Measurements from ENCODE around the gene ZNF14.

The ZNF14 gene

DNA sequence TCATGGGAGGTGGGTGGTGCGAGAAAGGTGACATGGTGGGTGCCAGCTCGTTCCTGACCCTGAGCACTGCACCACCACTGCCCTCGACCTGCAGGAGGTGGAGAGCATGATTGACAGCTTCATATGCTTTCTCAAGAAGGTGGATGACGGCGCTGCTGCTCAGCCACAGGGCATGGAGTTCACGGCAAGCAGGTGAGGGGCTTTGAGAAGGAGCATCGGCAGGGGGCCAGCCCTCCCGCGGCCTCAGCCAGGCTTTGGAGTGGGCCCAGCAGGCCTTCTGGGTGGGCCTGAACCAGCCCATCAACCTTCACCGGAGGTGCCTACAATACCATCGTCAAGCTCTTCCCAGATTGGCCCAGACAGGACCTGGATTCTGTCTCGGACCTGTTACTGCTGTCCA, 18.9 kb upstream of the ZNF14 start:
- Histone ChIP-seq H3K27me3 (ENCODE audit: control insufficient read depth, insufficient read depth, low read length) (no peaks in the 10 kb centered on the region), H3K4me3 (ENCODE audit: low read depth, low read length) (no peak overlapping the region), H3K4me1 (ENCODE audit: control insufficient read depth, insufficient read depth, low read length) (no peaks in the 10 kb centered on the region), H3K36me3 (ENCODE audit: control insufficient read depth, insufficient read depth, low read length) (no peaks in the 10 kb centered on the region), H3K9me3 (ENCODE audit: control insufficient read depth, insufficient read depth, low read length) (peaks cover 4% of the 10 kb centered on the region), H3K9ac (ENCODE audit: low read depth, low read length) (no peak overlapping the region)

DNA sequence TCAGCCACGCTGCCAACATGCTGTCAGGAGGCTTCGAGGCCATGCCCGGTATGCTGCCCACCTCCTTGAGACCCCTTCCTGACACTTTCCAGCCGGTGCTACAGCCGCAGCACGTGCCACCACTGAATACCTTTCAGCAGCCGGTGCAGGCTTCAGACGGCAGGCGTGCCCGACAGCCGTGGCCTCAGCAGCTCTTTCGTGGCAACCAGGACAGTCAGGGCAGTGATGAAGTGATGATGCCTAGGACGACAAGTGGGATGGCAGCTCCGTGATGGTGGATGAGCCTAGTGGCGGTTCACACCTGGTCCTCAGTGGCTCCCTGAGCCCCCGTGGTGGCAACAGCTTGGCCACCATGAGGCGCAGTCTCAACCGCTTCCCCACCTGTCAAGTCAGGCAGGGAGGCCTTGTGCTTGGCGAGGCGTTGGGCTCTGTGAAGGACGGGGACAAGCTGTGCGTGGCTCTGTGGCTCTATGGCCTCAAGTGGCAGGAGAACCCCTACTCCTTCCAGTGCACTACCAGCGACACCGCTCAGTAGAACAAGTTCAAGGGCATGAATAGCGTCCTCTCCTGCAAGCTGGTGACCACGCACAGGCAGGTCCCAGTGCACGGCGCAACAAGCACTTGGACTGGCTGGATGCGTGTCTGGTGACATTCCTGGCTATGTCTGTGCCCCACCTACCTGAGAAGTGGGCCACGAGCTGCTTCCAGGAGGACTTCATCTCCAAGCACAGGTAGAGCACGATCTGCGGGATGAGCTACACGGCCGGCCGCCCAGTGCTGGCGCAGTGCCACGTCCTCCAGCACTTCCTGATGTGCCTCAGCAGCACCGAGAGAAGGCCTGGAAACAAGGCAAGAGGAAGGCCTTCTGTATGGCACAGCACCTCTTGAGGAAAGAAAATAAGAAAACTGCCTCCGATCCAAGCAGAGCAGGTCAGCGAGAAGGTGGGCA, 18.2 kb upstream of the ZNF14 start:
- Histone ChIP-seq H3K9me3 (ENCODE audit: control insufficient read depth, insufficient read depth, low read length) (peaks cover 4% of the 10 kb centered on the region), H3K36me3 (ENCODE audit: control insufficient read depth, insufficient read depth, low read length) (no peaks in the 10 kb centered on the region), H3K27me3 (ENCODE audit: control insufficient read depth, insufficient read depth, low read length) (no peaks in the 10 kb centered on the region), H3K4me3 (ENCODE audit: low read depth, low read length) (no peak overlapping the region), H3K9ac (ENCODE audit: low read depth, low read length) (no peak overlapping the region), H3K4me1 (ENCODE audit: control insufficient read depth, insufficient read depth, low read length) (no peaks in the 10 kb centered on the region)

DNA sequence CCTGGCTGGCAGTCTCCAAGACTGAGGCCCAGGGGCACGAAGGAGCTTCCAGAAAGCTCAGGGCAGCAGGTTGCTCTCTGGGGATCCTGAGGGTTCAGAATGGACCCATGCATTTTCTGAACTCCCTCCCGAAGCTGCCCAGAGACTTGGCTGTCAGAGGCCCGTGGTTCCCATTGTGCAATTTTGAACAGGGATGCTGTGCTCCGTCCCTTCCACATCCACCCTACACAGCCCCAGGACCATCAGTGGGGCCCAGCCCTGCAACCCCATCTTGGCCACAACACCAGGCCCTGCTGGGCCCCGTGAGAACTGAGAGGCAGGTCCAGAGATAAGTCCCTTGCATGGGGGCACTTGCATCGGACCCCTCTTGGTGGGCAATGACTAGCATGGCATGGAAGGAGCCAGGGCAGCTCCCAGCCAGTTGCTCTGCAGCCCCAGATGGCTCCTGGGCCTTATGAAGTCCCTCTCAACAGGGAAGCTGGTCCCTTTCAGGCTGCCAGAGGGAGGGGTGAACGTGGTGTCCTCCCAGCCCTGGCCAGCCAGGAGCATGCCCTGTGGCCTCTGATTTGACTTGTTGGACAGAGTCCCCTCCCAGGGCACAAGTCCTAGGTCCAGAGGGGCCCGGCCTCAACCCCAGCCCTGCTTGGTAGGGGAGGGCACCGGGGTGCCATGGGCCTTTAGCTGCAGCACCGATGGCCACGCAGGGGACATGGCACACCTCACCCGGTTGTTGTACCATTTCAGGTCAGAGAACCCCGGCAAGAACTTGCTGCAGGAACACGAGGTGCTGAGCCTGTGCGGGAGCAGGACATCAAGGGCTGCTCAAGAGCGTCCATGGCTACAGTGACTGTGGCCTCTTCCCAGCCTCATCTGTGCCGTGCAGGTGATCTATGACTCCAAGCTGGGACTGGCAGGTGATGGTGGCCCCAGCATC, 17.3 kb upstream of the ZNF14 start:
- no peaks in the 10 kb centered on the region for H3K36me3 ChIP-seq (ENCODE audit: control insufficient read depth, insufficient read depth, low read length)
- no peak overlapping the region for H3K4me3 ChIP-seq (ENCODE audit: low read depth, low read length)
- peaks cover 4% of the 10 kb centered on the region for H3K9me3 ChIP-seq (ENCODE audit: control insufficient read depth, insufficient read depth, low read length)

DNA sequence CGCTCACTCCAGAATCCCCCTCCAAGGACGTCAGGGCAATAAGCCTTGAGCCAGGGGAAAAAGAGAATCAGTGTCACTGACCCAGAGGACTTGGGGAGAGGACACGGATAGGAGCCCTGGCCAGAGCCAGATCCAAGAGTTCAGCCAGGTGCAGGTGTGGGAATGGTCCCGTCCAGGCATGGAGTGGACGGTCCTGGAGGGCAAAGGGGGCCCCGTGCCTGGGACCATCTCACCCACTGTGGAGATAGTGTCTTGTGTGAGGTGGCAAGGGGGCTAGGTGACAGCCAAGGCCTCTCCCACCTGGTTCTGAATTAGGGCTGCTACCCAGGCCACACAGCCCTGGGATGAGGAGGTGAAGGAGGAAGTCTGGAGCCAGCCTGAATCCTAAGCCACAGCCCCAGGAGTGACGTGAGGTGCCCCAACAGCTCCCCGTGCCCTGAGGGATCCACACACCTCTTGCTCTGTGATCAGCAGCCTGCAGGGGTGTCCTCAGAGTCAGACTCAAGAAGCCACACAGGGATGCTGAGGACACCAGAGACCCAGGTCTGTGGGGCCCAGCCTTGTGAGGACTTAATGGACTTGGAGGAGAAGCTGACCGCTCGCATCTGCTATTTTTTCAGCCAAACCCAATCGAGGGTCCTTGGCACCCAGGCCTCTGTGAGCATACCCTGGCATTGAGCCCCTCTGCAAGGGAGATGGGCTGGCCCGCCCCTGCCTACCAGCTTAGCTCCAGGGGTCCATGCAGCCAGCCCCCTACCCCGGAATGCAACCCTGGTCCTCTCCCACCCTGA, 16.4 kb upstream of the ZNF14 start:
- Histone ChIP-seq H3K4me3 (ENCODE audit: low read depth, low read length) (no peak overlapping the region), H3K27me3 (ENCODE audit: control insufficient read depth, insufficient read depth, low read length) (no peaks in the 10 kb centered on the region), H3K9ac (ENCODE audit: low read depth, low read length) (no peak overlapping the region), H3K9me3 (ENCODE audit: control insufficient read depth, insufficient read depth, low read length) (peaks cover 4% of the 10 kb centered on the region), H3K36me3 (ENCODE audit: control insufficient read depth, insufficient read depth, low read length) (no peaks in the 10 kb centered on the region), H3K4me1 (ENCODE audit: control insufficient read depth, insufficient read depth, low read length) (no peaks in the 10 kb centered on the region)

More for the DNA sequence above, 17.3 kb upstream of the ZNF14 start:
- Histone ChIP-seq H3K4me1 (ENCODE audit: control insufficient read depth, insufficient read depth, low read length) (no peaks in the 10 kb centered on the region), H3K27me3 (ENCODE audit: control insufficient read depth, insufficient read depth, low read length) (no peaks in the 10 kb centered on the region), H3K9ac (ENCODE audit: low read depth, low read length) (no peak overlapping the region)

DNA sequence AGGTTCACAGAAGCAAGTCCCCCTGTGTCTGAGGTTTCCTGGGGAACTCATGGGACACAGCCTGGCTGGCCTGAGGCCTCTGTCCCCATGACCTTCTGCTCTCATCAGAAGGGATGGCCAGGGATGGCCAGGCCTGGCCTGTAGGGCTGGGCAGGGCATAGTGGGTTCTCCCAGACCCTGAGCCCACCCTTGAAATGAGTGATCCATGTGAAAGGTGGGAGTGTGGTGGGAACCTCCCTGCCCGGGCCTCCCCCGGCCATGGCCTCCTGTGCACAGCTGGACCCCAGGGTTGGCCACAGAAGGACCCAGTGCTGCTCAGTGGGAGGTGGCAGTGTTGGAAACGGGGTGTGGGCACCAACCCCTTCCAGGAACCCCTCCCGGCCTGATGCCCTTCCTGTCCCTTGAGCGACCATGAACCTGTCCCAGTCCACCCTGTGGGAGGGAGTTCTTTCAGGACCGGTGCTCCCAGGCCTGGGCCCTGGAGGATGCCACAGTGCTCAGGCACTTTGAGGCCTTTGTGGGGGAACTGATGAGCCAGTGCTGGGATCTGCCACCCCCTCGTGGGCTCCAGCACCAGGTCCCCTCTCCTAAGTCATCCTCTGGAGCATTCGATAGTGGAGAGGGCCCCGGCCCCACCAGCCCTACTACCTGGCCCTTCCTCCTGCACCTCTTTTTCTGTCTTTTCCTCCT, 15.5 kb upstream of the ZNF14 start:
- H3K4me1 ChIP-seq (ENCODE audit: control insufficient read depth, insufficient read depth, low read length) = no peaks in the 10 kb centered on the region
- no peaks in the 10 kb centered on the region for H3K36me3 ChIP-seq (ENCODE audit: control insufficient read depth, insufficient read depth, low read length)
- H3K9ac ChIP-seq (ENCODE audit: low read depth, low read length) = no peak overlapping the region
- H3K9me3 ChIP-seq (ENCODE audit: control insufficient read depth, insufficient read depth, low read length) = peaks cover 2% of the 10 kb centered on the region
- H3K4me3 ChIP-seq (ENCODE audit: low read depth, low read length) = no peak overlapping the region
- no peaks in the 10 kb centered on the region for H3K27me3 ChIP-seq (ENCODE audit: control insufficient read depth, insufficient read depth, low read length)

DNA sequence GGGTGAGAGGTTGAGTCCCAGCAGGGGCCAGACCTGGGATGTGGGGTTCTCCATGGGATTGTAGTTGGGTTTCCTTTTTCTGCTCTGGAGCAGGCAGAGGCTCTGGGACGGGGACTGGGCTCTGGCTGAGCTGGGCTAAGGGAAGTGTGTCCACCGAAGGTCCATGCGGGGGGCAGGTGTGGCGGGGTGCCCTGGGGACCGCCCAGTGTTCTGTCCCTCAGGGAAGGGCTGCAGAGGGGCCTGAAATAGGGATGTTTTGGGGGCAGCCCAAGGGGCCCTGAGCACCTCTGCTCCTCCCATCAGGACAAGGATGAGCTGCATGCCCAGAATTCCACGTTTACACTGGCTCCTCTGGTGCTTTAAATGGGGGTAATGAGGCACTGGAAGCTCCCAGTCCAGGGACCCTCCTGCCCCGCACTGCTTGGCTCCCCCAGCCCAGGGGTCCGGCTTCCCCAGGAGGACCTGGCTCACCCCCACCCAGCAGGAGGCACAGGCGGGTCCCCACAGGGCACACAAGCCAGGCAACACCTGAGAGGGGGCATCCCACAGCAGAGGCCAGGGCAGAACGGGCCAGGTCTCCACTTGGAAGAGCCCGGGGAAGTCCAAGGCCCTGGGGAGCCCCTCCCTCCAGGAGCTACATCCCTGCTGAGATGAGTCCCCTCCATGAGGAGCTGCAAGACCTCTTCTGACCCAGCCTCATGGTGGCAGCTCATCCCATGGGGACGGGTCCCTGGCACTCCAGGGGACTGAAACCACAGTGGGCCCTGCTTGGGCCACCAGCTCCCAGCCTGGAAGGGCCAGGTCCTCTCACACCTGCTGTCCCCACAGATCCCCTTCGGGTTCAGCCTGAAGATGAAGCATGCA, 14.7 kb upstream of the ZNF14 start:
- Histone ChIP-seq H3K4me1 (ENCODE audit: control insufficient read depth, insufficient read depth, low read length) (no peaks in the 10 kb centered on the region), H3K27me3 (ENCODE audit: control insufficient read depth, insufficient read depth, low read length) (no peaks in the 10 kb centered on the region), H3K4me3 (ENCODE audit: low read depth, low read length) (no peak overlapping the region), H3K9me3 (ENCODE audit: control insufficient read depth, insufficient read depth, low read length) (no peaks in the 10 kb centered on the region), H3K36me3 (ENCODE audit: control insufficient read depth, insufficient read depth, low read length) (no peaks in the 10 kb centered on the region), H3K9ac (ENCODE audit: low read depth, low read length) (no peak overlapping the region)

DNA sequence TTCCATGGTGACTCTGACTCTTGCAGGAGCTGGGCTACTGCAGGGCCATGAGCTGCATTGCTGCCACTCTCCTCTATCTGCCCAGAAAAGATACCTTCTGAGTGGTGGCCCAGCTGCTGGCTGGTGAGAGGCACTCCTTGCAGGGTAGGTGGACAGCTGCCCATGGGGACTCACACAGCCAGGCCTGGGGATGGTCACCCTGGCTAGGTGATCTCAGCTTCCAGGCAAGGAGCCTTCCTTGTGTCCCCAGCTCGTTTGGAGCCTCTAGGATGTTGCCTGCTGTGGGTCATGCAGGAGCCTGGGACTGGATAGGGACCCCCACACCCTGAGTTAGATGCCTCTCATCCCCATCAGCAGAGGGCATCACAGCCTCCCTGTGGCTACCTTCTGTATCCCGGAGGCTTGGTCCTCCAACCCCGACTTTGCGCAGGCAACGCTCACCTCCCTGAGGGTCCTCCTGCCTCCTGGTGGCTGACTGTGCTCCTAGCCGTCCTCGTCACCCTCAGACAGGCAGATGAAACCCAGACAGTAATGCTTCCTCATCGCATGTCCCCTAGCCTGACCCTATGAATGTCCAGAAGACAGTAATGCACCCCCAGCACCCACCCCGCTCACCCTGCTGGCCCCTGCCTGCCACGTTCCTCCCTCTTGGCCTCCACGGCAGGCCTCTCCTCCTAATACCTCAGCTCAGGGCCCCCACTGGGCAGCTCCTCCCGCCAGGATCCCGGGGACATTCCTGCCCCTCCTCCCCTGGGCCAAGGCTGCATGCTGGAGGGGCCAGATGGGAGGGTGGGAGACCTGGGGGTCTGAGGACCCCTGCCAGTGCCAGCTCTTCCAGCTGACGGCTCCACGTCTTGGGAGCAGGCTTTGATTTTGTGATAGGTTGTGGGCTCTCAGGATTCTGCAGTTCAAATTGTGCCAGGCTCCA, 13.6 kb upstream of the ZNF14 start:
- no peaks in the 10 kb centered on the region for H3K27me3 ChIP-seq (ENCODE audit: control insufficient read depth, insufficient read depth, low read length)
- H3K36me3 ChIP-seq (ENCODE audit: control insufficient read depth, insufficient read depth, low read length) = no peaks in the 10 kb centered on the region
- H3K4me3 ChIP-seq (ENCODE audit: low read depth, low read length) = no peak overlapping the region
- no peaks in the 10 kb centered on the region for H3K9me3 ChIP-seq (ENCODE audit: control insufficient read depth, insufficient read depth, low read length)
- no peak overlapping the region for H3K9ac ChIP-seq (ENCODE audit: low read depth, low read length)
- H3K4me1 ChIP-seq (ENCODE audit: control insufficient read depth, insufficient read depth, low read length) = no peaks in the 10 kb centered on the region

DNA sequence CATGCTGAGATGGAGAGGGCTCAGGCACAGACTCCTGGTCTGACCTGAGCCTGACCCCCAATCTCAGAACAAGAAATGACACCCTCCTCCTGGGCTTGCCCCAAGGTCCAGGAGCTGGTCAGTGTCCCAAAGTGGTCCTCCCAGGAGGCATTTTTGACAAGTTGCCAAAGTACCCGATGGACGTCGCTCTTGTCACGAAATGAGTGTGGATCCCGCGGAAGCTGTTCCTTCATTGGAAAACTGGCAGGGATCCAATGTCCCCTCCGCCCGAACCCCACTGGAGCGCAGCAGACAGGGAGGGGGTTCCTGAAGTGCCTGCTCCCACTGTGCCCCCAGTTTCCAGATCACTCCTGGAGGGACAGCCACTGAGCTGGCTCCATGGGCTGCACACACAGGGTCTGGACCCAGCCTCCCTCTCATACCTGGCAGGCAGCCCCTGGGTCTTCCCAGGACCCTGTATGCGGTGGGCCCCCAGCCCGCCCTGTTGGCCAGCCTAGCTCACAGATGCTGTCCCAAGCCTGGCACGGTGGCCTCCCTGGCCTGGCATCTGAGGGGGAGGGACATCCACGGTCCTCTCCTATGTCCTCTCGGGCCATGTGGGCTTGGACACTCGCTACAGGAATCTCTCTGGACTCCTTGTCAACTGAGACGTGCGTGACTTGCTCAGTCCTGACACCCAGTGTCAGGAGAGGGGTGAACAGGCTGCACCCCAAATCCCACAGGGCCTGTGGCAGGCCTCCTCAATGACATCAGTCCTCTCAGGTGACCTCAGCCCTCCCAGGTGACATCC, 12.8 kb upstream of the ZNF14 start:
- Histone ChIP-seq H3K4me1 (ENCODE audit: control insufficient read depth, insufficient read depth, low read length) (no peaks in the 10 kb centered on the region), H3K9ac (ENCODE audit: low read depth, low read length) (no peak overlapping the region), H3K4me3 (ENCODE audit: low read depth, low read length) (no peak overlapping the region), H3K27me3 (ENCODE audit: control insufficient read depth, insufficient read depth, low read length) (no peaks in the 10 kb centered on the region), H3K36me3 (ENCODE audit: control insufficient read depth, insufficient read depth, low read length) (no peaks in the 10 kb centered on the region), H3K9me3 (ENCODE audit: control insufficient read depth, insufficient read depth, low read length) (no peaks in the 10 kb centered on the region)

DNA sequence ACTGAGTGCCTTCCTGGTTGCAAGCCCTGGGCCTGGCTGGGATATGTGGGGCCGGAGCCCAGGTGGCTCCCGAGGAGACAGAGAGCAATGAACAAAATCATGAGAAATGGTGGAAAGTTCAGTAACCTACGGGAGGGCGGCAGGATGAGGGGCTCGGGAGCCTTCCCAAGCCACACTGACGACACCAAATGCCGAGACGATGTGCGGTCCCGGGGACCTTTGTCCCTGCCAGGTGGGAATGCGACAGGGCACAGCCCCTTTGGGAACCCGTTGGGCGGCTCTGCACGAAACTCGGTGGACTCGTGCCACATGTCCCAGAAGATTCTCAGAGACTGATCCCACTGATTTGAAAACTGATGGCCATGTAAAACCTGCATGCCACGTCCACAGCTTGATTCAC, 11.7 kb upstream of the ZNF14 start:
- no peak overlapping the region for H3K9ac ChIP-seq (ENCODE audit: low read depth, low read length)
- H3K4me1 ChIP-seq (ENCODE audit: control insufficient read depth, insufficient read depth, low read length) = no peaks in the 10 kb centered on the region
- no peaks in the 10 kb centered on the region for H3K27me3 ChIP-seq (ENCODE audit: control insufficient read depth, insufficient read depth, low read length)
- no peak overlapping the region for H3K4me3 ChIP-seq (ENCODE audit: low read depth, low read length)
- no peaks in the 10 kb centered on the region for H3K36me3 ChIP-seq (ENCODE audit: control insufficient read depth, insufficient read depth, low read length)
- H3K9me3 ChIP-seq (ENCODE audit: control insufficient read depth, insufficient read depth, low read length) = no peaks in the 10 kb centered on the region

Data from iPS-15b (cell line).